Brain microvascular endothelial cell (primary cell): ENCODE measurements around the gene RPL4.

Experiments
- DNase-seq: peaks from one replicate; pipeline ENCODE4 v3.0.0-alpha.2; 2020
- H3K27ac ChIP-seq: fragments of 250-450 bp; sonication (Bioruptor Pico); 2 replicates; pipeline ENCODE4 v1.5.1; 2020; ENCODE audit warnings: mild to moderate bottlenecking, moderate library complexity
- H3K27me3 ChIP-seq: fragments of 250-450 bp; sonication (Bioruptor Pico); replicated peaks from 2 replicates; pipeline ENCODE4 v1.5.1; 2020; ENCODE audit warnings: mild to moderate bottlenecking
- H3K36me3 ChIP-seq: fragments of 250-450 bp; sonication (Bioruptor Pico); replicated peaks from 2 replicates; pipeline ENCODE4 v1.5.1; 2020; ENCODE audit warnings: mild to moderate bottlenecking
- H3K4me3 ChIP-seq: 2 replicates; pipeline ENCODE4 v1.5.1; 2011; ENCODE audit warnings: low read depth, mild to moderate bottlenecking, control low read depth, low read length, moderate library complexity
- in situ Hi-C: cut with HindIII; loops from 2 replicates; pipeline ENCODE4 v1.10.0; 2017; ENCODE audit warnings: low sequenced_read_pairs, low pct_ligation_motif_present
- TF ChIP-seq, protein P1 (sequence below): IDR thresholded peaks from 2 replicates; pipeline ENCODE4 v1.5.1; 2011; ENCODE audit warnings: low read depth, mild to moderate bottlenecking, moderate library complexity, low read length, control low read depth, inconsistent platforms; ENCODE audit errors: missing control alignments

The RPL4 gene

DNA sequence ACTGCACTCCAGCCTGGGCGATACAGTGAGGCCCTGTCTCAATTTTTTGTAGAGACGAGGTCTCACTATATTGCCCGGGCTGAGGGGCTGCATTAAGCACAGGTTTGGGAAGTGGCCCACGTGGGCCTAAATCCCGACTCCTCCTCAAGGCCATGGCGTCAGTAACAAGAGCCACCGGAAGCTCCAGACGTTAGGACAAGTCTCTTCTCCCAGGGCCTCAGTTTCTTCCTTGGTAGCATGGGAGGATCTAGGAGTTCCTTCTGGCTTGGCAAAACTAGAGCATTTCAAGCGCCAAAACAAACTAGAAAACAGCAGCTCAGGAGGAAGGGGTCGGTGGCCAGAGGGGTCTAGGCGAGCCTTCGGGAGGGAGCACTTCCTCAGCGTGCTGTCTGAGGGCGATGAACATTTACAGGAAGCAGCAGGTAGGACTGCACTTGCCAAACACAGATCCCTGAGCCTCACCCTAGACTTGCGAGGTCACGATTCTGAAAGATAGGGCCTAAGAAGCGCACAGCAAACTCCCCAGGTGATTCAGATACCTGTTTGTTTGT, 7.6 kb downstream of the RPL4 start:
- no peak for DNase-seq
- in situ Hi-C loops = no loop called here
- peak overlapping the region; percentile 54 for H3K27ac ChIP-seq
- H3K36me3 ChIP-seq = peaks cover 58% of the 10 kb centered on the region
- TF ChIP-seq, protein P1, sequence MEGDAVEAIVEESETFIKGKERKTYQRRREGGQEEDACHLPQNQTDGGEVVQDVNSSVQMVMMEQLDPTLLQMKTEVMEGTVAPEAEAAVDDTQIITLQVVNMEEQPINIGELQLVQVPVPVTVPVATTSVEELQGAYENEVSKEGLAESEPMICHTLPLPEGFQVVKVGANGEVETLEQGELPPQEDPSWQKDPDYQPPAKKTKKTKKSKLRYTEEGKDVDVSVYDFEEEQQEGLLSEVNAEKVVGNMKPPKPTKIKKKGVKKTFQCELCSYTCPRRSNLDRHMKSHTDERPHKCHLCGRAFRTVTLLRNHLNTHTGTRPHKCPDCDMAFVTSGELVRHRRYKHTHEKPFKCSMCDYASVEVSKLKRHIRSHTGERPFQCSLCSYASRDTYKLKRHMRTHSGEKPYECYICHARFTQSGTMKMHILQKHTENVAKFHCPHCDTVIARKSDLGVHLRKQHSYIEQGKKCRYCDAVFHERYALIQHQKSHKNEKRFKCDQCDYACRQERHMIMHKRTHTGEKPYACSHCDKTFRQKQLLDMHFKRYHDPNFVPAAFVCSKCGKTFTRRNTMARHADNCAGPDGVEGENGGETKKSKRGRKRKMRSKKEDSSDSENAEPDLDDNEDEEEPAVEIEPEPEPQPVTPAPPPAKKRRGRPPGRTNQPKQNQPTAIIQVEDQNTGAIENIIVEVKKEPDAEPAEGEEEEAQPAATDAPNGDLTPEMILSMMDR = no peak
- peak overlapping the region; percentile 92 for H3K4me3 ChIP-seq
- H3K27me3 ChIP-seq = no peaks in the 10 kb centered on the region

DNA sequence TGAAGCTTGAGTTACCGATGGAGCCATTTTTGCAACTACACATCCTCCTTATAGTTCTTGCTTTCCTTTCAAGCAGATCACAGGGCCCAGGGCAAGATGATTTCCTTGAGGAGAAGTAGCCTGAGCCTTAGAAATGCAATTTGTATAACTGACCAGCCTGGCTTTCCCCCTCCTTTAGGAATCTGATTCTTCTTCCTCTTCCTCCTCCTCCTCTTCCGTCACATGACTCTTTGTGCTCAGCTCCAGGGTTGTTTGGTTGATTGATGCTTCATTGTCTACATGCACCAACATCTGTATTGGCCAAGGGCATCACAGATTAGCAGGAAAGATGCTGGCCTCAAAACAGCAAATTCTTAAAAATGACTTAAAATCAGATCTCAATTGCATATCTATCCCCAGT, 10.4 kb downstream of the RPL4 start:
- H3K36me3 ChIP-seq = peaks cover 49% of the 10 kb centered on the region
- in situ Hi-C loops = no loop called here
- H3K27me3 ChIP-seq = no peaks in the 10 kb centered on the region
- no peak overlapping the region for H3K27ac ChIP-seq
- H3K4me3 ChIP-seq = no peak overlapping the region
- TF ChIP-seq, protein P1 = no peak
- DNase-seq = no peak

DNA sequence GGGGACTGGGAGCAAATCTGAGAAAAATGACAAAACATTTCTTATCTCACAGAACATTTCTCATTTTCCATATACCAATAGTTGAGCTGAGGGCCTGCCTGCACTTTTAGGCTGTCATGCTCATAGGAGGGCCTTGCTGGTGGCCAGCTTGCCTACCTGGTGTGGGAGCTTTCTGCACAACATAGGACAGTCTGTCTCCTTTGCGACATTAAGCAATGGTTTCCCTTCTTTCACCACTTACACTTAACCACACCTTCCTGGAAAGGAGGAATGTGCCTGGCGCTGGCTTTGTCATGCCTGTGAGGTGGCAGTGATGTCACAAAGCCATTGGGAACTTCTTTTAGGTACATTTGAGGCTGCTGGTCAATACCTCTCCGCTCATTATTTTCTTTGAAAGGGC, 12.8 kb downstream of the RPL4 start:
- in situ Hi-C loops = no loop called here
- Histone ChIP-seq H3K36me3 (peaks cover 56% of the 10 kb centered on the region), H3K27ac (no peak overlapping the region), H3K27me3 (no peaks in the 10 kb centered on the region), H3K4me3 (no peak overlapping the region)
- DNase-seq = no peak
- TF ChIP-seq, protein P1 = no peak

DNA sequence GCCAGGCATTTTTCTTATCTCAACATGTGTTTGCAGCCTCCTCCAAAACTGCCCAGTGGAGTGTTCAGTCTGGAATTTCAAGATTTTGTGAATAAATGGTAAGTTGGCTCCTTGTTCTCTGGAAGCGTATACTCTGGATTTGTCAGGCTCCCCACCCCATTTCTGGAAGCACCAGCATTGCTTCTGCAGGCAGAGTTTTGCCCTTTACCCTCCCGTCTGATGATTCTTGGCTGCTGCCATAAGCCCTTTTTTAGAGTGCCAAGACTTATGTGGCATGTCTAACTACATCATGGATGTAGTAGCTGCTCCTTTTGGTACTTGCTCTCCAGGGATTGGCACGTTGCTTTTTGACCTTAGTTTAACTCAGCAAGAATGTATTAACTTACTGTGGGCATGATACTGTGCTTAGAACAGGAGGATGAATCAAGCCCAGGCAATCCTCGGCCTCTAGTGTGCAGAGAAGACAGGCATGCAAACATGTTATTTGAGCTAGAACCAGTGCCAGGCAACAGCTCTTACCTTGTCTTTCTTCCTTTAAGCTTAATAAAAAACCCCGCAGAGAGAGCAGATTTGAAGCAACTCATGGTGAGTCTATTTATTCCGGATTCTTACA, 15.4 kb downstream of the RPL4 start:
- no peak for DNase-seq
- peaks cover 58% of the 10 kb centered on the region for H3K36me3 ChIP-seq
- no peaks in the 10 kb centered on the region for H3K27me3 ChIP-seq
- H3K4me3 ChIP-seq = no peak overlapping the region
- H3K27ac ChIP-seq = no peak overlapping the region
- in situ Hi-C loops = no loop called here
- TF ChIP-seq, protein P1 = no peak

DNA sequence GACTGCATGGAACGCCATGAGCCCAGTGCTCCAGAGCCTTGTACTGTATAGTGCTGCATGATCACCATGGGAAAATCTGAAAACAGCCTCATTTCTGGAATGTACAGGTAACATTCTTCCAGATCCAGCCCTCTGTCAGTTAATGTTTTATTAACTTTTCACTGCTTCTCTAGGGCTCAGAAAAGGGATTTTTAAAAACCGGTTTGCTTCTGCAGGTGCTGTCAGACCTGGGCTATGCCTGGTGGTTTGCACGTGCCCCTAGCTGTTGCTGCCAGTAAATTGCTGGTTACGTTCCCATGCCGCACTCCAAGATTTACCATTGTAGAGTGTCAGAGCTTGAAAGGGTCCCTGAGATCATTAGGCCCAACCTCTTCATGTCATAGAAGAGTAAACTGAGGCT, 16.1 kb downstream of the RPL4 start:
- DNase-seq = no peak
- in situ Hi-C loops = no loop called here
- H3K27me3 ChIP-seq = no peaks in the 10 kb centered on the region
- no peak overlapping the region for H3K4me3 ChIP-seq
- H3K36me3 ChIP-seq = peaks cover 56% of the 10 kb centered on the region
- H3K27ac ChIP-seq = no peak overlapping the region
- TF ChIP-seq, protein P1 = no peak

DNA sequence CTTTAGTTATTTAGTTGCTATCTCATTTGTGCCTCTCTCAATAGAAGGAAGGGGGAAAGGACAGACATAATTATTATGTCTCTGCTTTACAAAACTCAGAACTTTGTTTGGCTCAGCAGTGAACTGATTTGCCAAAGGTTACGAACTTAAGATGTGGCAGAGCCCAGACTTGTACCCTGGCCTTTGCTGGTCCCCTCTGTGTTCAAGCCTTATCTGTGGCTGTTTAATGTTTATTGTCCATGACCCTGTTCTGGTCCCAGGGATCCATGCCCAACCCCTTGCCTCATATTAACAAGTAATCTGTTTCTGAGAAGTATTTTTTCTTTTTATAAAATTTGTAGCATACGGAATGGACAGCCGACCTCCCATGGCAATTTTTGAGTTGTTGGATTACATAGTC, 17.8 kb downstream of the RPL4 start:
- Histone ChIP-seq H3K27ac (no peak overlapping the region), H3K4me3 (no peak overlapping the region), H3K27me3 (no peaks in the 10 kb centered on the region), H3K36me3 (peaks cover 57% of the 10 kb centered on the region)
- no peak for DNase-seq
- TF ChIP-seq, protein P1 = no peak
- in situ Hi-C loops = no loop called here
